Heart left ventricle (tissue), 13 donors: ENCODE measurements around the gene IFNA10.

Experiments used
- POLR2A ChIP-seq, 2 donors: fragments of 450-650 bp; IDR thresholded peaks; one replicate each; pipeline ENCODE4 v1.6.1; 2017; ENCODE audit warnings: antibody characterized with exemption in 2 of 2, mild to moderate bottlenecking in 2 of 2, moderate library complexity in 2 of 2
- TF ChIP-seq, protein P1 (sequence below), 12 donors: fragments of 200-600 bp; sonication (generic) in 4 of 12; IDR thresholded peaks; one replicate each; pipeline versions ENCODE4 v1.5.0 to v1.8.0; 2018 to 2022; ENCODE audit warnings: antibody characterized with exemption in 12 of 12, mild to moderate bottlenecking in 5 of 12
- donor health status: ischemic (EF 13 %, LVEDD 7.1; RV severe dilation, severe dysfunction).
- donor health status: DM: no; HTN: yes; CAD: no.
- donor health status: DM: no; HTN: no; CAD: no.
- donor health status: ischemic (EF 25% LVEDD 6.9; RV normal size, moderate dysfunction).
- donor health status: ischemic (EF 25% LVEDD 5.7; RV mildly dilated, moderate dysfunction).
- donor health status: ischemic (EF 35%, LVEDD 5.7; RV mildly dilated, moderate dysfunction).
- donor health status: nonischemic (EF 11% LVEDD 7.7; RV severe dilation, severe dysfunction).
- donor health status: DM: yes; HTN: yes; CAD: no.
- donor health status: PGD.
- donor health status: ischemic (EF 29% LVEDD 5.4; RV normal size, mild dysfunction).
- donor health status: nonischemic (EF 23%, LVEDD 6.1; RV moderate dilation, normal function).

DNA sequence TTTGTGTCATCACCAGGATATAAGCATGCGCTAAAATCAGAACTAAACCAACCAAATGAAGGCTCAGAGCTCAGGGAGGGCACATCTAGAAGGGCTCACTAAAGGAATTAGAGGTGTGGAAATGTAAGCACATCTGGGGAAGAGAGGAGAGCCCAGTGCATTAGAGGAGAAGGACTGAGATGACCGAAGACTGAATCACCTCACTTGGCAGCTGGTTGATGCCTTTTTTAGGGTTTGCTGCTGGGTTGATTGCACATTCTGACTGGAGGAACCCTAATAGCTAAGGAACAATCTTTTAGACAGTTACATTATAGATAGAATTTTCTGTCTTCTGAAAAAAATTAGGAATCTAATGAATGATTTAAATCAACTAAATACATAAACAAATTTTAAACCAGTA, 32.3 kb downstream of the IFNA10 start:
- TF ChIP-seq, protein P1, sequence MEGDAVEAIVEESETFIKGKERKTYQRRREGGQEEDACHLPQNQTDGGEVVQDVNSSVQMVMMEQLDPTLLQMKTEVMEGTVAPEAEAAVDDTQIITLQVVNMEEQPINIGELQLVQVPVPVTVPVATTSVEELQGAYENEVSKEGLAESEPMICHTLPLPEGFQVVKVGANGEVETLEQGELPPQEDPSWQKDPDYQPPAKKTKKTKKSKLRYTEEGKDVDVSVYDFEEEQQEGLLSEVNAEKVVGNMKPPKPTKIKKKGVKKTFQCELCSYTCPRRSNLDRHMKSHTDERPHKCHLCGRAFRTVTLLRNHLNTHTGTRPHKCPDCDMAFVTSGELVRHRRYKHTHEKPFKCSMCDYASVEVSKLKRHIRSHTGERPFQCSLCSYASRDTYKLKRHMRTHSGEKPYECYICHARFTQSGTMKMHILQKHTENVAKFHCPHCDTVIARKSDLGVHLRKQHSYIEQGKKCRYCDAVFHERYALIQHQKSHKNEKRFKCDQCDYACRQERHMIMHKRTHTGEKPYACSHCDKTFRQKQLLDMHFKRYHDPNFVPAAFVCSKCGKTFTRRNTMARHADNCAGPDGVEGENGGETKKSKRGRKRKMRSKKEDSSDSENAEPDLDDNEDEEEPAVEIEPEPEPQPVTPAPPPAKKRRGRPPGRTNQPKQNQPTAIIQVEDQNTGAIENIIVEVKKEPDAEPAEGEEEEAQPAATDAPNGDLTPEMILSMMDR (IDR thresholded peaks at IDR 0.05), result no peak
- TF ChIP-seq POLR2A (IDR thresholded peaks at IDR 0.05), result no peak
